Keratinocyte (primary cell): ENCODE results near the gene TBR1.

Source experiments
- CTCF ChIP-seq, 3 experiments: IDR thresholded peaks in 1 of 3; conservative IDR thresholded peaks in 1 of 3; optimal IDR thresholded peaks in 1 of 3; 2 replicates in 2 of 3; 3 replicates in 1 of 3; pipeline versions ENCODE3 to v1.5.1; 2011; ENCODE audit warnings: low read length in 3 of 3, mild to moderate bottlenecking in 3 of 3, moderate library complexity in 2 of 3, control low read depth in 1 of 3, inconsistent platforms in 1 of 3; ENCODE audit not compliant: insufficient read depth in 2 of 3; ENCODE audit errors: extremely low read depth in 1 of 3
- EZH2 ChIP-seq: IDR thresholded peaks from one replicate; pipeline ENCODE4 v1.6.1; 2012; ENCODE audit warnings: inconsistent platforms, mild to moderate bottlenecking, low read length, moderate library complexity

DNA sequence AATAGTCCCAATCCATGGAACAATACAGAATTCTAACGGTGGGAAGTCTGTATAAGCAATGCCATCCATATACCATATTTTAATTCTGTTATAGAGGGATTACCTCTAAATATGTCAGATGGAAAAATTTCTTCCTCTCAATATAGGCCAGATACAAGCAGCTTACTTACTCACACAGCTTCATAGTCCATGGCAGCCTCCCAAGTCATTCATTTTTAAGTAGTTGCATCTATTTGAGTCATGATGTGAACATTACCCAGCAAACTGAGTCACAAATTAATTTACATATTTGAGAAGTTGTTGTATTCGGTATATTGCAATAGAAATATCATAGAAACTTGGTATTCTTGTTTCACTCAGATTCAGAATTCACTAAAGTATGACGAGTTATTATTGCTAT lies 20.3 kb downstream of the TBR1 start:
- no peak for TF ChIP-seq CTCF (optimal IDR thresholded peaks at IDR 0.05 in 1 of 3, IDR thresholded peaks at IDR 0.05 in 1 of 3, conservative IDR thresholded peaks at IDR 0.05 in 1 of 3; ENCODE audit: extremely low read depth in 1 of 3, insufficient read depth in 2 of 3, low read length in 3 of 3)
- no peak for TF ChIP-seq EZH2
